ENCODE data around the gene POLD2.

Gene POLD2

DNA sequence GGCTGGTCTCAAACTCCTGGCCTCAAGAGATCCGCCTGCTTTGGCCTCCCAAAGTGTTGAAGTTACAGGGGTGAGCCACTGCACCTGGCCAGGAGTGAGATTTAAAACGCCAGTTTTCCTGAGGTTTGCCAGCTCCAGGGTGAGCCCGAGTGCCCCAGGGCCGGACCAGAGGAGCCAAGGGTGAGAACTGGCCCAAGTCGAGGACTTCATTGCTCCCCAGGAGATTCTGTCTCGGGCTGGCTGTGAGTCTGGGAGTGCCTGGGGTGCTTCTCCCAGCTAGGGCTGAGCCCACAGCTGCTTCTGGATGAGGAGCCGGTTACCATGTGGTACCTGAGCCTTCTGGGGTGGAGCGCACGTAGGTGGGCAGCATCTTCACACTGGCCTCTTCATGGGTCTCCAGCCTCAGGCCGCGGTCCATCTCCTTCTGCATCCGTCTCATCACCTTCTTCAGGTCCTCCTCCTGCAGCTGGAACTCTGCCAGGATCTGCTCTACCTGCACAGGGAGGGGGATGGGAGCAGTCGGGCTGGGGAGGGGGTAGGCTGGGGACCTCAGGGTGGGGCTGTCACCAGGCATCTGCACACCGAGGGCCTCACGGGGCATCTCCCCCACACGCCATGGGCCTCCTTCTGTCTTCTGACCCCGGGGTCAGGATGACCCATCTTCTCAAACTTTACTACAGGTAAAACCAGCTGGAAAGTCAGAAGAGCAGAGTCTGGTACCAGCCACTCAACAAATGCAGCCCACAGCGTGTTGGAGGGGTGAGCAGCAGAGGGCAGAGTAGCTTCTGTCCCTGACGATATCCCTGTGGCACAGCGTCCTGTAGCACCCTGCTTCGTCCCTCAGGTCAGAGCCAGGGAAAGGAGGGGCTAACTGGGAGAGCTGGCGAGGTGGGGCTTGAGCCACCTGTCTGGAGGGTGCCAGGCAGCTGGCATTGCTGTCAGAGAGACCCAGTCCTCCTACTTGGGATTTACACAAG lies 29.9 kb upstream of the POLD2 start:
- no peak for DNase-seq

DNA sequence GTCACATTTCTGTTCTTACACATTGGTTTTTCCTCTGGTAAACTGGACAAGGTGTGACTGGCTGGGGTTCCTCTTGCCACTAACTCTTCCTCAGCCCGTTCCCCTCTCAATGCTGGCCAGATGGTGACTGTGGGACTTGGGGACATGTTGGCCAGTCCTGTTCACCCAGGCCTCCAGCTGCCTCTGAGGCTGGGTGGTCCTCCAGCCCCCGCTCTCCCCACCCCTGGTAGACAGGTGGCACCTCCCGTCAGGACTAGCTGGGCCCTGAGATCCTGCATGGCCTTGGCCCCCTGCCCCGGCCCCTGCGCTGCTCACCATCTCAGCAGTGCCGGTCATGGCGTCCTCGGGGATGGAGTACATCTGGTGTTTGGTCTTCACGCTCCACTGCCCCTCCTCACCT lies 28.6 kb upstream of the POLD2 start:
- DNase-seq = no peak

DNA sequence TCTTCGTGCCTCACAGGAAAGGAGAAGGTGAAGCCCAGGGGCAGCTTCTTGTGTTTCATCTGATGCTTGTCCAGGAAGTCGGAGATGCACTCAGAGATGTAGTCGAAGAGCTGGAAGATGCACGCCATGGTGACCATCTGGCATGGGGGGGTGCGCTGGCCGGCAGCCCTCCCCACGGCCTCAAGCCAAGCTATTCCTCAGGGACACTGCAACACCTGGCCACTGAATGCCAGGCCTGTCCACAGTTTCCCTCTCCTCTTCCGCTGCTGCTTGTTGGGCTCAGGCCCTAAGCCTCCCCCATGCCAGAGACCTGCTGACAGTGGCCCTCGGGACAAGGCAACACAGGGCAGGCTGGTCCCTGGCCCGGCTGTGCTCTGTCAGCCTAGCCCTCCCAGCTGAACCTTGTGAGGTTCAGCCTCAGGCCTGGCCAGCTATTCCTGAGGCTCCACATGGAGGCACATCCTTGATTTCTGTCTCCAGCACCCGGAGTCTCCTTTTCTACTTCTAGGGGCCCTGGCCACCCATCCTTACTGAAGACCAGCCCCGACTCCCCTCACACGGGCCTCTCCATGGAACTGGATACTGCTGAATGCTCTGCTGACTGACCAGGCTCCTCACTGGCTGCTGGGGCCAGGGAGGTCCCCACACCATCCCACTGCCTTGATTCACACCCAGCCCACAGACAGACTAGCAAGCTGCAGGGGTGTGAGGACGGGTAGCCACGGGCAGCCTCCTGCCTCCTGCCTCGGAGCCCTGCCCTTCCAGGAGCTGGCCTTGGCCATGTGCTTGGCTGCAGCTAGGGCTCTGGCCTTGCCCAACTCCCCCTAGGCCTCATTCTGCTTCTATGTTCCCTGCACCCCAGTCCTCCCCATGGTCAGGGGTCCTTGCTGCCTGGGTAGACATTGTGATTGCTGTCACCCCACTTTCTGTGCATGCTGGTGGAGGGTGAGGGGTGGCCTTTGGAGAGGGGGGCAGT lies 27.9 kb upstream of the POLD2 start:
- no peak for DNase-seq

DNA sequence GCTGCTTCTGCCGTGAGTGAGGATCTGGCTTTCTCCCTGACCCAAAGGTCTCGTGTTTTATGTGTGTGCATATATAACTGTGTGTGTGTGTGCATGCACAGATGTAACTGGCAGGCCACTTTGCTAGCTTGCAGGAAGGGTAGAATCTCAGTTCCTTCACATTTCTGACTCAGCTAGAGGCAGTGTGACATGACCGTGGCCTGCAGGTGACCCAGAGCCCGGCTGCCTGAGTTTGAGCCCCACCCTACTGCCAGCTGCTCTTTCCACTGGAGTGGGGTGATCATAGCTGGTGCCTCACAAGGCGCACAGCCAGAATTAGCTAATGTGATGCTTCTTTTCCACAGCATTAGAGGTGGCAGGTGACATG lies 27.1 kb upstream of the POLD2 start:
- no peak for DNase-seq

DNA sequence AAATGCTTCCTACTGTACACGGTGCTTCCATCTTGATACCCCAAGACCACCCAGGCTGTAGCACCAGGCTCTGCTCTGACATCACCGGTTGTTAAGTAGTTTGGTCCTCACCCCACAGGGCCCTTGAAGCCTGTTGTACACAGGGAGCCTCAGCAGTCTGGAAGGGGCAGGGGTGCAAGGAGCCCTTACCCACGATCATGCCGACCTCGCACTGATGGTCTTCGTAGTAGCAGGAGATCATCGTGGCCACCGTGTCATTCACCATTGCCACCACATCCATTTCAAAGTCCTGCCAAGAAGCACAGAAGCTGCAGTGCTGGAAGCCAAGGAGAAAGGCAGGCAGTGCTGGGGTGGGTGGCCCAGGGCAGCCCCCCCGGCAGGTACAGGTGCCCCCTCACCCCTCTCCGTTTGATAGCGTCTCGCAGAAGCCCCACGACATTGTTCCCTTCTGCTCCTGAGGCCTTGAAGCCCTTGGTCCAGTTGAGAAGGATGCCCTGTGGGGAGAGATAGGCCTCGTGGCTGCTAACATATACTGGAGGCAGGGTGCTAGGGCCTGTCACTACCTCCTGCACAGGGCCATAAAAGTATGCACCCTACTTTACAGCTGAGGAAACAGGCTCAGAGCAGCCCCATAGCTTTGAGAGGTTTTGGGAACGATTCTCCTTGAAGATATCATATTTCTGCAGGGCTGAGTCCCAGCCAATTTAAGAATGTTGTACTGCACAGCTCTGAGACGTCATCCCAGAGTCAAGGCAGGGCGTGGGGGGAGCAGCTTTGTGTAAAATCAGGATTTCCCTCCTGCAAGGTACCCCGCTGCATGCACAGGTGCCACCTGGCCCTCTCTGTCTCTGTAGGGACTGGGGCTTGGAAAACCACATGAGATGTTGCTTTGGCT lies 26.5 kb upstream of the POLD2 start:
- no peak for DNase-seq

DNA sequence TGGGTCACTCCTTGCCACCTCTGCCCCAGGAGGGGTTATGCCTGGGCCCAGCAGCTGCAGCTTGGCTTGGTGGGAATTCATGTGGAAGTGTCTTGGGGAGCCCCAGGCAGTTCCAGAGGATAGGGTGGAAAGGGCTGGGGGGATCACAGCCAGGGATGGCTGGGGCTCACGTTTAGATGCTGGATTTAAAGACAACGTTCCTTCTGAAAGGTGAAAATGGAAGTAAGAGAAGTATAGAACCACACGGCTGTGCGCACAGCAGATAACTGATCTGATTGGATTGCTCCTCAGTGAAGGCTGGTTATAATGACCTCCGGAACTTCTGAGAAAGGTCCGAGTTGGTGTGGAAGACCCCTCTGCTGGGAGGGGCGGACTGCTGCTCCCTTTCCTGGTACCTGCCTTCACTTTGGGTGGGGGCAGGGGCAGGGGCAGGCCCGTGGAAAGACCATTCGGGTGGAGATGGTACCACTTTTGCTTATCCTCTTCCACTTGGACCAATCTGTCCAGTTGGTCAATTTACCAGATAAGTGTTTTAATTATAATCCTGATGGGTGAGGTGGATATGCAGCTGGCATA lies 25.7 kb upstream of the POLD2 start:
- DNase-seq = no peak

DNA sequence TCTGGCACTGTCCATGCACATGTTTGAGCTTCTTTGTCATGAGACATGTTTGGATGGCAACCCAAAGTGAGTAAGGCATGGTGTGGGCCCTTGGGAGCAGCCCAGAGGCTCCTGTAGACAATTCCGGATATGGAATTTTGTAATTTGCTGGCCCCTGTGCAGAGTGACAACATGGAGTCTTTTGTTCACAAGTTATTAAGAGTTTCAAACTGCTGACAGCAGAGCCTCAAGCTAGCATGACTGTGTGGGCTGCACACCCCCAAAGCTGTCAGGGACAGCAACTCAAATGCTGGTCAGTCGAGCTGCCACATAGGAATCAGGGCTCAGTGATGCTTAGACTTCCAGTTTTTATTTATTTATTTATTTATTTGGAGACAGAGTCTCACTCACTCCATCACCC lies 24.8 kb upstream of the POLD2 start:
- DNase-seq = no peak

DNA sequence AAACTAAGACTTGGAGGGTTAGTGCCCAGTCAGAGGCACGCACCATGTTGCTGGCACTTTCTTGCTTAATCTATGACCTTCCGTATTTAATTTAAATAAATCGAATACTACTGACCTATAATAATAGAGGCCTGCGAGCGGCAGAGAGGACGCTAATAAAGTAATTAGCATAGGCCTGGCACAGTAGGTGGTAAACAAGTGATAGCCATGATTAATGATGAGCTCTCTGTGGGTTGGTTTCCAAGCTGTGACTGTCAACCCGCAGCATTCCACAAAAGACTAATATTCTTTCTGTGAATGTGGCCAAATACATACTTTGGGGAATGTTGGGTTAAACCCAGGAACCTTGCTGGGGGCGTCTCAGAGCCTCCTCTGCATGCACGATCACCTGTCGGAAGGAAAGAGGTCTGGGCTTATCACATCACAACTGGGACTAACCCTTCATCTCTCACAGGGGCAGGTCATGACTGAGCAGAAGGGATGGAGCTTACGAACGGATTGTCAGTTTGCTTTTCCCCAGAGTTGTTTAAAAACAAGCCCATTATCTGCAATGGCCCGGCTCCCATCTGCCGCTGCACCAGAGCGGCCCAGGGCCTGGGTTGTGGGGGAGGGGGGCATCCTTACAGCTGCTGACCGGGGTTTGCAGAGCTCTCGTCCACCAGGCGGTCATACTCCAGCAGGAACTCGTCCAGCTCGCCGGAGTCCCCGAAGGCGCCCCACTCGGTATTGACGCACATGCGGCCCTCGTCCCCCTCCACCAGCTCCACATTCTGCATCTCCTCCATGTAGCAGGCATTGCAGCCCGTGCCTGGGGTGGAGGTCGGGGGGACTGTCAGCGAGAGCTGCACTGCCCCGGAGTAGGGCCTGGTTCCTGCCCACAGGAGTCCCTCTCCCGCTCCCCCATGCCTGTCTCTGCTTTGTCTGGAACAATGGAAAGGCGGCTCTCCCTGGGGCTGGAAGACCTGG lies 24.0 kb upstream of the POLD2 start:
- DNase-seq = no peak

DNA sequence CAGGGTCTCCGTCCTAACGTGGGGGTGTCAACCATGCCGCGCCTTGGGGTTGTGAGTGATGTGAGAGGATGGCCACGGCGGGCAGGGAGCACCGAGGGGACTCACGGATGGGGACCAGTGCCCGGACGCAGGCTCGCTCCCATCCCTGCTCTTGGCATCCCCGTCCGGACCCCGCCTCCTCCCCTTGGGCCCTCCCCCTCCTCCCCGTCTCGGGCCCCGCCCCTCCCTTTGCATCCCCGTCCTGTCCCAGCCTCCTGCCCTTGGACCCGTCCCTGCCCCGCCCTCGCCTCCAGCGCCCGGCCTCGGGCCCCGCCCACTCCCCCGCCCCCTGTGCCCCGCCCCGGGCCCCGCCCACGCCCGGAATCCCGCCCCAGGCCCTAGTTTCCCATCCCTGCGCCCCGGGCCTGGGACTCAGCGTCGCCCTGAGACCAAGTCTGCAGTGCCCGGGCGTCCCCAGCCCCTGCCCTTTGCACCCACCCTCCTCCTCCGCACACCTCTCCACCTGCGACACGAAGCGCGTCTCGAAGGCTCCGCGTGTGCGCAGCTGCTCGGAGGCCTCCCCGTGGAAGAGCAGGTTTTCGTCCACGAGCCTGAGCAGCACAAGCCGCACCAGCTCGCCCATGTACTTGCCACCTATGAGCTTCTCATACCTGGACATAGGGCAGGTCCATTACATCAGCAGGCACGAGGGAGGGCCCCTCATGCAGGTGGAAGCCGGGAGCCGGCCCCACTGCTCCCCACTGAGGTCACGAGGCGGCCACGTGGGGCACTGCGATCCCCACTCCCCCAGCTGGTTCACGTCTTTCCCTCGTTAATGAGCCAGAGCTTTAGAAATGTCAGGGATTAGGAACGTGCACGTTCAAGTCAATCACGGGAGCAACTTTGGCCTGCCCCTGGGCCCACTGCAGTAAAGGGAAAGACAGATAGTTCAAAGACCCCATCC lies 22.9 kb upstream of the POLD2 start:
- no peak for DNase-seq

DNA sequence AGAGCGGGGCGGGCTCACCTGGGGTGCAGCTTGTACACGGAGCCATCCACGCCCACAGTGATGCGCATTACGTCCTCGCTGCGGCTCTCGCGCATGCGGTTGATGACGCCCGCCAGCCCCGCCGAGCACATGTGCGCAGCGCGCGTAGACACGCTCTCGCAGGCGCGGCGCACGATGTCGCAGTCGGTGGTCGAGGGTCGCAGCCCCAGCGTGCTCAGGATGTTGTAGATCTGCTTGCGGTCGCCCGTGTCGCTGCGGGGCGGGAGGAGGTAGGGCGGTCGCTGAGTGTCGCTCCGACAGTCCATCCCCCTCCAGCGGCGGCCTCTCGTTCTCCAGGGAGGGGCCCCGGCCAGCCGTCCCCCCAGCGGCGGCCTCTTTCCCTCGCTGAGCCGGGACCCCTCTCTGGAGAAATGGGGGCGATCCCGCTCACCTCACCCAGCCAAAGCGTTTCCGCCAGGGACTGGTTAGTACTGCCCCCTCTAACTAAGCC lies 22.2 kb upstream of the POLD2 start:
- no peak for DNase-seq

DNA sequence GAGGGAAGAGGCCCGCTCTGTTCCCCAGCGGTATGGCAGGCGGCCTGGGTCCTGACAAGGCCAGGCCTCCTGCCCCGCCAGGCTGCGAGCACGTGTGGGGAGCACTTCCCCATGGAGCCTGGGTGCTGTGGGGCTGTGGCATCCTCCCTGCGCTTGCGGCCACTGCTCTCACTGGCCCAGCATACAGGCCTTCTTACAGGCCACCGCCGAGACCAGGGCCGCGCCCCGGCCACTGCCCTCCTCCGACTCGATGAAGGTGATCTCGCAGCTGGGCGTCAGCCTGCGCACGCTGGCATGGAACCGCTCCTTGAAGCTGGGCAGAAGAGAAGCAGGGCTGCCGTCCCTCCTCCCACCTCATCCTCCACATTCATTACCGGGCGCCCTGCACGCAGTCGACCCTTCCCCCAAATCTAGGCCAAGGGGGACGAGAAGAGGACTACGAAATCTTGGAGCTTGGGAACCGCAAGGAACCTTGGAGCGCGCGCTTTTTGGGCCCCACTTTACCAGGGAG lies 21.7 kb upstream of the POLD2 start:
- no peak for DNase-seq

DNA sequence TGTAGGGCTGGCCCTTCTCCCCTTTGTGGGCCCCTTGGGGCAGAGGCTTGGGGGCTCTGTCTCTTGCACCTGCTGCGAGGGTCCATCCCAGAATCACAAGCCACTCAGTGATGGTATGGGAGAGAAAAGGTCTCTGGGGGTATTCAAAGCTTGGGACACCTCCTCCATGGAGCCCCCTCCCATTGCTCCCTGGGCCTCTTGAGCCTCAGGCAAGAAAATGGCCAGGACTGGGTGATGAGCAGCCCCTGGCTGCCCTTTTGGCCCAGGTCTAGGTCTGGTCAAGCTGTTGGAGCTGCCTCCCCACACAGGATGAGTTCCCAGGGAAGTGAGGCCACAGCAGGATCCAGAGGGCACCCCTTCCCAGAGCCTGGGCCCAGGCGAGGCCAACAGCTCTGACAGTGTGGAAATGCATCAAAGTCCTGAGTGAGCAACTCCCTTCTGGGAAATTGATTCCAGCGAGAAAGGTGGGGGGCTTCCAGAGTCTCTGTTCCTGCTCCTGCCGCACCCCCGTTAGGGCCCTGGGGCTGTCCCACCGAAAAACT lies 21.1 kb upstream of the POLD2 start:
- DNase-seq = no peak

DNA sequence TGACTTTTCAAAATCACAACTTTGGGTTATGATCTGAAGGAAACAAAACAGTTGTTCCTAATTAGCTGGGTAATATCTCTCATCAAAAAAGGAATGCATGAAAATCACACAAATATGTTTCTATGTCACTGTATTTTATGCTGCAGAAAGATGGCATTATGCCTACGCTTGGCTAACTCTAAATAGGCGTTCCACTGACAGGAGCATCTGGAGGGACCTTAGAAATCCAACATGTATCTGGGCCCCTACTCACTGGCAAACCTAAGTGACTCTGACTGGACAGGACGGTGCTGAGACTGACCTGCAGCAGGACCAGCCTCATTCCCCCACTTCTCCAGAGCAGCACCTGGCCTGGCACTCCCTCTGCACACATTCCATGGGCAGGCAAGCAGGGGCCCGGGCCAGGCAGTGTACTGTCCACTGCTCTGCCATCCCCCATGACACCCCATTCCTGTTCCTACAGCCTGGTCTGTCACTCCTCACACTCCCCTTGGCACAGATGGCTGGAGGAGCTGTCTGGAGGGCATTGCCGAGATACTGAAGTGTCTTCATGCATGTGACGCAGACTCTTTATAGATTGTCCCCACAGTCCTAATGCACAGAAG lies 20.4 kb upstream of the POLD2 start:
- DNase-seq = no peak

DNA sequence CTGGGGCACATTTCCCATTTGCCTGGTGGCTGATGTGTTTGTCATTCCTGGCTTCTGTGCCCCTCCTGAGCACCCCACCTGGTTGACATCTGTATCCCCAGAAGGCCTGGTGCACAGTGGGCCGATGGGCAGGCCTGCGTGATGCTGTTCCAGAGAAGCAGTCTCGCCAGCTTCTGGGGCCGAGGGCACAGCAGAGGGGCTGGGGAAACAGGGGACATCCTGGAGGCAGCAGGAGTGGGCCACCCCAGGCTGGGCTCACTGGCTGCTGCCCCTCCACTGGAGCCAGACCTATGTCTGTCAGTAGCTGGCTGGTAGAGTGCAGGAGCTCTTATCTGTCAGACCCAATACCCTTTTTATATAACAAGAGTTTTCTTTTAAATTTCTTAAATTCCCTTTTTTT lies 18.7 kb upstream of the POLD2 start:
- no peak for DNase-seq

DNA sequence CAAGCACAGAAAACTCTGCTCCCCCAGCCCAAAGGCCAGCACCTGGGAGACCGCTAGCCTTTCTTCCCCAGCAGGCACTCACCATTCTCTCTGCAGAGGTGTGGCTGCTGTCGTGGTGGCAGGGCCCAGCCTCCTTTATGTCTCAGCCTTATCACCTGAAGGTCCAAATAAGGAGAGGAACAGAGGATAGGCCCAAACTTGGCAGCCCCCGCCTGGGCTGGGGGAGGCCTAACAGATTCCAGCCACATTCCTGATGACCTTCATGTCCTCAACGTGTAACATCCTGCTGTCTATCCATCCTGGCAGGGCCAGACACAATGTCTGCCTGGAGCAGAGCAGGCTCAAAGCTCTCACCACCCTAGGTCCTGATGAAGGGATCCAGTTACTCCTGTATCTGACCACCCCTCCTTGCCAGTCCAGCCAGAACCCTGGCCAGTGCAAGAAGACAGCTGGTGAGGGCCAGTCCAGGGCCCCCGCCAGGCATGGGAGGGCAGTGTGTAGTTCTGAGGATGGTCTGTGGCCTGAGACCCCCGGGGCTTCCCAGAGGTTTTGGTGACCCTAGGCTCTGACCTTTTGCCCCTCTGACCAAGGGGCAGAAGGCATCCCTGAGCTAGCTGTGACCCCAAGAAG lies 18.0 kb upstream of the POLD2 start, which contains the start of gene MYL7:
MYL7 (minus strand) TSS at position 112 of the 630 bp plus-strand sequence; CDS start at position 85, 27 bp downstream.
- no peak for DNase-seq

DNA sequence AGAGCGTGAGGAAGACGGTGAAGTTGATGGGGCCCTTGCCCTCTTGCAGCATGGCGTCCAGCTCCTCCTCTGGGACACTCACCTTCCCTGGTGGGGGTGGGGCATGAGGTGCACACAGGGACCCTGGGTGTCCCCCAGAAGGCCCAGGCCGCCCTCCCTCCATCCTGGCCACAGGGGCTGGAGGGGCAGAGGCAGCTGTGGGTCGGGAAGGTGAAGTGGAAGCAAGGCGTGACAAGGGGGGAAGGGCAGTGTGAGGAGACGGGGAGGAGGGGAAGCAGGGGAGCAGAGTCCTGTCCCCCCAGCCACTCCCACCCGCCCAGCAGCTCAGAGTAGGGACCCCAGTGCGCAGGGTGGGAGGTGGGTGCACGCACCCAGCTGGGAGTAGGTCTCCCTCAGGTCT lies 17.0 kb upstream of the POLD2 start:
- no peak for DNase-seq

DNA sequence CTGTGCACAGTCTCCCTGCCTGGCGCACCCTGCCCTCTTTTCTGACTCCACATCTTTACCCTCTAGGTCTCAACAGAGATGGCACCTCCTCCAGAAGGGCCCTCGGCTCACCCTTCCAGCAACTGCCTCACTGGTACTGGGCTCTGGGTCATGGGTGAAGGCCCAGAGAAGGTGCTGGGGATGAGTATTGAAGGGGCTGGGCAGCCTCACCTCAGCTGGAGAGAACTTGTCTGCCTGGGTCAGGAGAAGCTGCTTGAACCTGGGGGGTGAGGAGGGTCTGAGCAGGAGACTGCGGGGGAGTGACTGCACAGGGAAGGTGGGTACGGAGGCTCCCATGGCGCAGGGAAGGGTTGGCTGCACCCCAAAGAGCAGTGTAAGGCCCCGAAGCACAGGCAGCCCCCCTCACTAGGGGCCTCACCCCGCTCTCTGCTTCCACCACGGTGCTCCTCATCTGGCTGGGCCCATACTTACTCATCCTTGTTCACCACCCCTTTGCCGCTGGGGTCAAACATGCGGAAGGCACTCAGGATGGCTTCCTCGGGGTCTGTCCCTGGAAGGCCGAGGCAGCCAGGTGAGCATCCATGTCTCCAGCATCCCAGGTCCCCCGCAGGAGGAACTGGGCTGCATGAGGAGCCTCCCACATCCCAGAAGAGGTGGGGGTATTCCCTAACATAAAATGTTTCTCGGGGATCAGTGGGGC lies 16.1 kb upstream of the POLD2 start:
- DNase-seq = no peak

Data from NCI-H1105 (cell line).